PC-3 (cell line): Measurements from ENCODE around the gene ESRRB.

Source experiments
- CTCF ChIP-seq: fragments of 300-600 bp; sonication (generic); conservative IDR thresholded peaks from 2 replicates; pipeline ENCODE4 v1.5.1; 2017; ENCODE audit warnings: antibody characterized with exemption, low read depth, mild to moderate bottlenecking, low read length
- EZH2 ChIP-seq: fragments of 300-600 bp; sonication (generic); IDR thresholded peaks from one replicate; pipeline ENCODE4 v1.6.1; 2017; ENCODE audit warnings: antibody characterized with exemption, mild to moderate bottlenecking, low read length; ENCODE audit not compliant: unreplicated experiment
- EZH2phosphoT487 ChIP-seq: fragments of 300-600 bp; sonication (generic); IDR thresholded peaks from 2 replicates; pipeline ENCODE4 v1.6.1; 2018; ENCODE audit warnings: mild to moderate bottlenecking, antibody characterized with exemption, low read length, borderline replicate concordance

- TF ChIP-seq CTCF (no peak), EZH2 (no peak), EZH2phosphoT487 (no peak)
Observed at GRCh38 chr14:76434220-76434619, 58.3 kb downstream of the ESRRB start.
